Neural cell (in vitro differentiated cells): ENCODE data around the gene SLC35B4.
A peak's percentile ranks its signal among the peaks of the same experiment; 100 is the strongest.

ENCODE experiments used
- POLR2AphosphoS5 ChIP-seq: IDR thresholded peaks from 2 replicates; pipeline ENCODE4 v1.6.1; 2012
- RAD21 ChIP-seq: fragments of 450-650 bp; conservative IDR thresholded peaks from 2 replicates; pipeline ENCODE4 v1.6.1; 2014; ENCODE audit warnings: antibody characterized with exemption, mild to moderate bottlenecking, moderate library complexity
- SMC3 ChIP-seq: fragments of 450-650 bp; conservative IDR thresholded peaks from 2 replicates; pipeline ENCODE4 v1.6.1; 2014; ENCODE audit warnings: antibody characterized with exemption, mild to moderate bottlenecking, moderate library complexity; ENCODE audit not compliant: poor library complexity
- TF ChIP-seq, protein P1 (sequence below): fragments of 450-650 bp; IDR thresholded peaks from 2 replicates; pipeline ENCODE4 v1.5.1; 2014; ENCODE audit warnings: antibody characterized with exemption, mild to moderate bottlenecking, moderate library complexity; ENCODE audit not compliant: poor library complexity, severe bottlenecking
- TF ChIP-seq, protein P2 (sequence below): IDR thresholded peaks from 2 replicates; pipeline ENCODE4 v1.6.1; 2012; ENCODE audit warnings: borderline replicate concordance

DNA sequence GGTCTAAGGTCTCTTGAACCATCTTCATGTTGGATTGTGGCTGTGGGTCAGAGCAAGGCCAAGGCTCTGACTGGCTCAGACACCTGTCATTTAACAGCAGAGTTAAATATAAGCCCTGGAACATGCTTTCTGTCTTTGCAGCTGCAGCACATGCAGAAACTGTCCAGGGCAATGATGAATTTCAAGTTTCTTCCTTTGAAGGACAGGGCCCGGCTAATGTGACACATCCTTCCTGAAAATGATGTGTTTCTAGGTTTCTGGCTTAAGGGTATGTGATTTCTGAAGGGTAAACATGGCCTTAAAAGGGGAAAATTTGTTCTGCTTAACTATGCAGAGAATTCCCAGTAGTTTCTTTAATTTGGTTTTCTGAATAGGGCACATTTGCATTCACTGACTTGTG lies 34.0 kb upstream of the SLC35B4 start:
- TF ChIP-seq, protein P1, sequence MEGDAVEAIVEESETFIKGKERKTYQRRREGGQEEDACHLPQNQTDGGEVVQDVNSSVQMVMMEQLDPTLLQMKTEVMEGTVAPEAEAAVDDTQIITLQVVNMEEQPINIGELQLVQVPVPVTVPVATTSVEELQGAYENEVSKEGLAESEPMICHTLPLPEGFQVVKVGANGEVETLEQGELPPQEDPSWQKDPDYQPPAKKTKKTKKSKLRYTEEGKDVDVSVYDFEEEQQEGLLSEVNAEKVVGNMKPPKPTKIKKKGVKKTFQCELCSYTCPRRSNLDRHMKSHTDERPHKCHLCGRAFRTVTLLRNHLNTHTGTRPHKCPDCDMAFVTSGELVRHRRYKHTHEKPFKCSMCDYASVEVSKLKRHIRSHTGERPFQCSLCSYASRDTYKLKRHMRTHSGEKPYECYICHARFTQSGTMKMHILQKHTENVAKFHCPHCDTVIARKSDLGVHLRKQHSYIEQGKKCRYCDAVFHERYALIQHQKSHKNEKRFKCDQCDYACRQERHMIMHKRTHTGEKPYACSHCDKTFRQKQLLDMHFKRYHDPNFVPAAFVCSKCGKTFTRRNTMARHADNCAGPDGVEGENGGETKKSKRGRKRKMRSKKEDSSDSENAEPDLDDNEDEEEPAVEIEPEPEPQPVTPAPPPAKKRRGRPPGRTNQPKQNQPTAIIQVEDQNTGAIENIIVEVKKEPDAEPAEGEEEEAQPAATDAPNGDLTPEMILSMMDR: no peak
- no peak for TF ChIP-seq SMC3
- TF ChIP-seq POLR2AphosphoS5: peak; percentile 10
- TF ChIP-seq, protein P2, sequence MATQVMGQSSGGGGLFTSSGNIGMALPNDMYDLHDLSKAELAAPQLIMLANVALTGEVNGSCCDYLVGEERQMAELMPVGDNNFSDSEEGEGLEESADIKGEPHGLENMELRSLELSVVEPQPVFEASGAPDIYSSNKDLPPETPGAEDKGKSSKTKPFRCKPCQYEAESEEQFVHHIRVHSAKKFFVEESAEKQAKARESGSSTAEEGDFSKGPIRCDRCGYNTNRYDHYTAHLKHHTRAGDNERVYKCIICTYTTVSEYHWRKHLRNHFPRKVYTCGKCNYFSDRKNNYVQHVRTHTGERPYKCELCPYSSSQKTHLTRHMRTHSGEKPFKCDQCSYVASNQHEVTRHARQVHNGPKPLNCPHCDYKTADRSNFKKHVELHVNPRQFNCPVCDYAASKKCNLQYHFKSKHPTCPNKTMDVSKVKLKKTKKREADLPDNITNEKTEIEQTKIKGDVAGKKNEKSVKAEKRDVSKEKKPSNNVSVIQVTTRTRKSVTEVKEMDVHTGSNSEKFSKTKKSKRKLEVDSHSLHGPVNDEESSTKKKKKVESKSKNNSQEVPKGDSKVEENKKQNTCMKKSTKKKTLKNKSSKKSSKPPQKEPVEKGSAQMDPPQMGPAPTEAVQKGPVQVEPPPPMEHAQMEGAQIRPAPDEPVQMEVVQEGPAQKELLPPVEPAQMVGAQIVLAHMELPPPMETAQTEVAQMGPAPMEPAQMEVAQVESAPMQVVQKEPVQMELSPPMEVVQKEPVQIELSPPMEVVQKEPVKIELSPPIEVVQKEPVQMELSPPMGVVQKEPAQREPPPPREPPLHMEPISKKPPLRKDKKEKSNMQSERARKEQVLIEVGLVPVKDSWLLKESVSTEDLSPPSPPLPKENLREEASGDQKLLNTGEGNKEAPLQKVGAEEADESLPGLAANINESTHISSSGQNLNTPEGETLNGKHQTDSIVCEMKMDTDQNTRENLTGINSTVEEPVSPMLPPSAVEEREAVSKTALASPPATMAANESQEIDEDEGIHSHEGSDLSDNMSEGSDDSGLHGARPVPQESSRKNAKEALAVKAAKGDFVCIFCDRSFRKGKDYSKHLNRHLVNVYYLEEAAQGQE: no peak
- no peak for TF ChIP-seq RAD21
